A549 (cell line): ENCODE data around the gene PTPRN2. TPM values are rescaled to one million over a fixed set of nuclear protein-coding genes. Genes with fewer than 3 reads are reported as not detected.

Experiments
- ATAC-seq, 2 experiments: fragments of 200-7000 bp in 1 of 2; fragments of >200 bp in 1 of 2; cut with Nextera tagmentation in 1 of 2; cut with Tn5 transposase in 1 of 2; 3 replicates each; pipeline versions ENCODE4 v1.8.0 to v1.9.1; 2018 to 2020; ENCODE audit warnings: mild to moderate bottlenecking in 1 of 2, moderate library complexity in 1 of 2
- CTCF ChIA-PET: fragments of 300-600 bp; sonication (Branson Sonifier 250); formaldehyde crosslinking; extraction: SDS; loops from one replicate; lab custom pipeline; 2021; ENCODE audit warnings: antibody characterized with exemption, inconsistent platforms; lab: Yijun Ruan, JAX
- POLR2A ChIA-PET: fragments of 350-600 bp; formaldehyde crosslinking; extraction: SDS; loops from one replicate; lab custom pipeline; 2021; ENCODE audit warnings: antibody characterized with exemption, inconsistent platforms; lab: Yijun Ruan, JAX
- DNase-seq, 2 experiments: peaks; one replicate each; pipeline versions ENCODE4 v3.0.0 to v3.0.0-alpha.2; 2011 to 2016; ENCODE audit warnings: low read depth in 1 of 2, low spot score in 1 of 2
- FAIRE-seq: peaks from 2 replicates; lab custom pipeline; 2011; peaks lifted over from hg19 to GRCh38; lab: Jason Lieb, UNC
- H3K27ac ChIP-seq, 2 experiments: fragments of >200 bp; sonication (Bioruptor Twin); formaldehyde crosslinking; 3 replicates each; pipeline ENCODE4 v1.5.1; 2016 to 2017
- H3K4me1 ChIP-seq: fragments of >200 bp; sonication (Bioruptor Twin); formaldehyde crosslinking; 3 replicates; pipeline ENCODE4 v1.6.1; 2016
- H3K4me2 ChIP-seq: fragments of >200 bp; sonication (Bioruptor Twin); formaldehyde crosslinking; 3 replicates; pipeline ENCODE4 v1.6.1; 2016
- H3K4me3 ChIP-seq: fragments of >200 bp; sonication (Bioruptor Twin); formaldehyde crosslinking; 3 replicates; pipeline ENCODE4 v1.5.1; 2016
- H3K9me3 ChIP-seq: fragments of >200 bp; sonication (Bioruptor Twin); formaldehyde crosslinking; 3 replicates; pipeline ENCODE4 v1.6.1; 2016
- CBX8 ChIP-seq: fragments of 200-600 bp; sonication (generic); IDR thresholded peaks from 2 replicates; pipeline ENCODE4 v1.6.1; 2016
- CHD4 ChIP-seq: fragments of 200-600 bp; sonication (generic); IDR thresholded peaks from 2 replicates; pipeline ENCODE4 v1.6.1; 2016; ENCODE audit warnings: antibody characterized with exemption, mild to moderate bottlenecking, borderline replicate concordance
- EHMT2 ChIP-seq: fragments of 200-600 bp; sonication (generic); IDR thresholded peaks from 2 replicates; pipeline ENCODE4 v1.6.1; 2016; ENCODE audit warnings: antibody characterized with exemption, low read depth, mild to moderate bottlenecking, moderate library complexity
- EP300 ChIP-seq, 2 experiments: fragments of >200 bp; sonication (Bioruptor Twin); formaldehyde crosslinking; IDR thresholded peaks; 2 replicates in 1 of 2; 3 replicates in 1 of 2; pipeline ENCODE4 v1.6.1; 2016 to 2017
- ESRRA ChIP-seq: fragments of 150-350 bp; IDR thresholded peaks from 2 replicates; pipeline ENCODE4 v1.6.1; 2014; ENCODE audit warnings: mild to moderate bottlenecking, low read length, borderline replicate concordance
- FOSB ChIP-seq: fragments of 250-450 bp; sonication (Bioruptor Pico); IDR thresholded peaks from 2 replicates; pipeline ENCODE4 v1.5.0; 2020; ENCODE audit warnings: mild to moderate bottlenecking, moderate library complexity
- FOSL2 ChIP-seq, 2 experiments: fragments of 450-650 bp in 1 of 2; fragments of >200 bp in 1 of 2; sonication (Bioruptor Twin) in 1 of 2; formaldehyde crosslinking; IDR thresholded peaks; 2 replicates each; pipeline versions ENCODE4 v1.5.0 to v1.6.1; 2016 to 2020; ENCODE audit warnings: mild to moderate bottlenecking in 1 of 2, moderate library complexity in 1 of 2
- HOXA7 ChIP-seq: fragments of 250-450 bp; sonication (Bioruptor Pico); IDR thresholded peaks from 2 replicates; pipeline ENCODE4 v1.5.0; 2020; ENCODE audit warnings: mild to moderate bottlenecking, moderate library complexity
- JUN ChIP-seq, 2 experiments: fragments of >200 bp; sonication (Bioruptor Twin); formaldehyde crosslinking; IDR thresholded peaks; 2 replicates in 1 of 2; 3 replicates in 1 of 2; pipeline ENCODE4 v1.6.1; 2016 to 2017
- JUNB ChIP-seq: fragments of >200 bp; sonication (Bioruptor Twin); formaldehyde crosslinking; IDR thresholded peaks from 2 replicates; pipeline ENCODE4 v1.6.1; 2016
- MAZ ChIP-seq: fragments of 150-350 bp; IDR thresholded peaks from 2 replicates; pipeline ENCODE4 v1.6.1; 2014; ENCODE audit warnings: antibody characterized with exemption, low read depth, low read length, borderline replicate concordance
- NPAS2 ChIP-seq: fragments of 250-450 bp; sonication (Bioruptor Pico); IDR thresholded peaks from 2 replicates; pipeline ENCODE4 v1.8.0; 2022; ENCODE audit warnings: mild to moderate bottlenecking, moderate library complexity, borderline replicate concordance
- NR3C1 ChIP-seq: fragments of >200 bp; sonication (Bioruptor Twin); formaldehyde crosslinking; IDR thresholded peaks from 3 replicates; pipeline ENCODE4 v1.6.1; 2017
- PHF8 ChIP-seq: fragments of 200-600 bp; sonication (generic); IDR thresholded peaks from 2 replicates; pipeline ENCODE4 v1.6.1; 2016; ENCODE audit warnings: low read depth, mild to moderate bottlenecking, antibody characterized with exemption, moderate library complexity, borderline replicate concordance
- RAD21 ChIP-seq, 2 experiments: fragments of >200 bp in 1 of 2; sonication (Bioruptor Twin) in 1 of 2; formaldehyde crosslinking in 1 of 2; IDR thresholded peaks in 1 of 2; conservative IDR thresholded peaks in 1 of 2; 2 replicates in 1 of 2; 3 replicates in 1 of 2; pipeline ENCODE4 v1.6.1; 2012 to 2018; ENCODE audit warnings: inconsistent platforms in 1 of 2
- RCOR1 ChIP-seq: fragments of 150-350 bp; IDR thresholded peaks from 2 replicates; pipeline ENCODE4 v1.6.1; 2014; ENCODE audit warnings: antibody characterized with exemption, low read length, low read depth
- RNF2 ChIP-seq: fragments of 200-600 bp; sonication (generic); IDR thresholded peaks from 2 replicates; pipeline ENCODE4 v1.6.1; 2016; ENCODE audit warnings: low read depth, mild to moderate bottlenecking, antibody characterized with exemption, moderate library complexity, borderline replicate concordance
- ZSCAN20 ChIP-seq: fragments of 250-450 bp; sonication (Bioruptor Pico); IDR thresholded peaks from 2 replicates; pipeline ENCODE4 v1.8.0; 2022; ENCODE audit warnings: mild to moderate bottlenecking, moderate library complexity
- whole genome bisulfite sequencing: methylation state at CpG from one replicate; pipeline ENCODE4 v1.1.6; 2017; ENCODE audit errors: missing lambda C conversion rate; 5-methylcytosine and 5-hydroxymethylcytosine counted together
- polyA plus RNA-seq, 4 experiments: library from polyadenylated mRNA; depleted of rRNA in 3 of 4; stranded (reverse); fragments of >200 nt; fragmentation: RNase III in 1 of 4; extraction: RNeasy Plus Mini Kit Qiagen cat#74134 plus additional on column Dnase treatment in 1 of 4; gene quantifications; 2 replicates in 3 of 4; 3 replicates in 1 of 4; pipeline ENCODE4 v1.2.3, GENCODE V29; 2011 to 2017
- TF ChIP-seq, protein P1 (sequence below): IDR thresholded peaks from 2 replicates; pipeline ENCODE4 v1.6.1; 2012; ENCODE audit warnings: low read depth, borderline replicate concordance
- TF ChIP-seq, protein P2 (sequence below): fragments of >200 bp; sonication (Bioruptor Twin); formaldehyde crosslinking; IDR thresholded peaks from 3 replicates; pipeline ENCODE4 v1.6.1; 2016
- TF ChIP-seq, protein P3 (sequence below): fragments of 250-450 bp; sonication (Bioruptor Pico); IDR thresholded peaks from 2 replicates; pipeline ENCODE4 v1.5.0; 2020; ENCODE audit warnings: low read depth, mild to moderate bottlenecking, moderate library complexity
- TF ChIP-seq, protein P4 (sequence below): fragments of >200 bp; sonication (Bioruptor Twin); formaldehyde crosslinking; IDR thresholded peaks from 2 replicates; pipeline ENCODE4 v1.6.1; 2016
- TF ChIP-seq, protein P5 (sequence below): IDR thresholded peaks from 2 replicates; pipeline ENCODE4 v1.6.1; 2012
- TF ChIP-seq, protein P6 (sequence below): fragments of 150-350 bp; IDR thresholded peaks from 2 replicates; pipeline ENCODE4 v1.6.1; 2014; ENCODE audit warnings: low read depth, mild to moderate bottlenecking, low read length

Gene PTPRN2
- polyA plus RNA-seq, 2 of the 4 experiments (the other 2 are of a cell fraction), result 0.41 to 1.2 TPM

DNA sequence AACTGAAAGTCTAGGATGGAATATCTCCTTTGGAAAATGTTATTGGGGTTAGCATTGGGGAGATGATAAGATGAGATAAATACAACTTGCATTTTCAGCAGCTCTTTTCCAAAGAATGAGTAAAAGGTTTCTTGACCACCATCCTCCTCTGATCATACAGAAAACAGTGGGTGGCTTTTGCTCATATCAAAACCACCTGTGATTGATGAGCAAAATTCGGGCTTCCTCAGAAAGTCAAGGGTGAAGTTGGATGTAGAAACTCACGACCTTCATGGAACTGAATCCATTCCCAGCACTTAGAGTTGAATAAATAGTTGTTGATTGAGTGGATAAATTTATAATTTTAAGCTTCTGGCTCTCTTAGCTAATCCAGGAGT is 1092.5 kb downstream of the PTPRN2 start:
- no peak for TF ChIP-seq CHD4
- TF ChIP-seq, protein P1, sequence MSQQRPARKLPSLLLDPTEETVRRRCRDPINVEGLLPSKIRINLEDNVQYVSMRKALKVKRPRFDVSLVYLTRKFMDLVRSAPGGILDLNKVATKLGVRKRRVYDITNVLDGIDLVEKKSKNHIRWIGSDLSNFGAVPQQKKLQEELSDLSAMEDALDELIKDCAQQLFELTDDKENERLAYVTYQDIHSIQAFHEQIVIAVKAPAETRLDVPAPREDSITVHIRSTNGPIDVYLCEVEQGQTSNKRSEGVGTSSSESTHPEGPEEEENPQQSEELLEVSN, result no peak
- TF ChIP-seq ZSCAN20, result no peak
- no peak for TF ChIP-seq NR3C1
- TF ChIP-seq RCOR1, result no peak
- no peak for TF ChIP-seq EP300 (IDR thresholded peaks at IDR 0.05)
- TF ChIP-seq MAZ, result no peak
- no peak for TF ChIP-seq EHMT2
- TF ChIP-seq, all 56 proteins: peak for 0
- WGBS, result 20% methylated on average over 2 of the region's 2 CpGs
- Histone ChIP-seq H3K9me3 (peaks cover 7% of the 10 kb centered on the region; the same call in 2 of the 3 replicates), H3K4me2 (no peak overlapping the region), H3K4me3 (no peak overlapping the region), H3K27ac (no peak overlapping the region), H3K4me1 (peaks cover 5% of the 10 kb centered on the region)
- ATAC-seq (no peak), DNase-seq (no peak), FAIRE-seq (no peak)
- ChIA-PET POLR2A (no interaction called here), CTCF (interaction anchor here (1.2 kb wide), 1 partner anchor 109 kb away, joined by 3 read pairs; no protein-coding TSS in a partner anchor)

DNA sequence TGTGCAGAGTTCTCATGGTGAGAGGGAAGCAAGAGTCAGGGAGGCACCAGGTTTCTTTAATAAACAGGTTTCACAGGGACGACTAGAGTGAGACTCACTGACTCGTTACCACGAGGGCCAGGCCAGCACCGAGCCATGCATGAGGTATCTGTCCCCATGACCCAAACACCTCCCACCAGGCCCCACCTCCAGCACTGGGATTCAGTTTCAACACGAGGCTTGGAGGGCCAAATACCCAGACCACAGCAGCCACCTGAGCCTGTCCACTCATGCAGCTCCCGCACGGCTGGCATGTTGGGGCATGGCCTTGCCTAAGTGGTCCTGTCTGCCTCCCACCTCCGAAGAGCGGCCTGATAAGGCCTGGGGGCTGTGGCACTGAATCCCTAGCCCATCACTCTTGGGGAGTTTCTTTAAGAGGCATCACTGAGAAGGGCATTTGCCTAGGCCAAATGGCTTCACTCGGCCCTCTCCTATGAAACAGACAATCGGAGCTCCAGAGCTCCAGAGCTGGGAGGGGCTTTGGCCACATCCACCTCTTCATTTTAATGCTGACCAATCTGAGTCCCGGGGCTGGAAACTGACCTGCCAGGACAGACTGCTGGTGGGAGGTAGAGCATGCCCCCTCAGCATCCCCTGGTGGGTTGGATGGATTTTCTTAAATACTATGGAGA is 1093.0 kb downstream of the PTPRN2 start:
- 0 out of 6 replicates have a peak overlapping the region, but pooled peaks of 1 of the 2 experiments have one; percentile 11 for H3K27ac ChIP-seq
- peaks cover 8% of the 10 kb centered on the region for H3K4me1 ChIP-seq
- peaks cover 7% of the 10 kb centered on the region; the same call in 2 of the 3 replicates for H3K9me3 ChIP-seq
- FAIRE-seq (no peak), ATAC-seq (no peak)
- CTCF ChIA-PET, result interaction anchor here (1.2 kb wide), 1 partner anchor 108 kb away, joined by 3 read pairs; no protein-coding TSS in a partner anchor
- no peak for TF ChIP-seq PHF8
- TF ChIP-seq RCOR1, result no peak
- TF ChIP-seq, protein P2, sequence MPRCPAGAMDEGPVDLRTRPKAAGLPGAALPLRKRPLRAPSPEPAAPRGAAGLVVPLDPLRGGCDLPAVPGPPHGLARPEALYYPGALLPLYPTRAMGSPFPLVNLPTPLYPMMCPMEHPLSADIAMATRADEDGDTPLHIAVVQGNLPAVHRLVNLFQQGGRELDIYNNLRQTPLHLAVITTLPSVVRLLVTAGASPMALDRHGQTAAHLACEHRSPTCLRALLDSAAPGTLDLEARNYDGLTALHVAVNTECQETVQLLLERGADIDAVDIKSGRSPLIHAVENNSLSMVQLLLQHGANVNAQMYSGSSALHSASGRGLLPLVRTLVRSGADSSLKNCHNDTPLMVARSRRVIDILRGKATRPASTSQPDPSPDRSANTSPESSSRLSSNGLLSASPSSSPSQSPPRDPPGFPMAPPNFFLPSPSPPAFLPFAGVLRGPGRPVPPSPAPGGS, result no peak
- no peak for TF ChIP-seq EHMT2
- no peak for TF ChIP-seq JUN (IDR thresholded peaks at IDR 0.05)
- TF ChIP-seq, protein P3, sequence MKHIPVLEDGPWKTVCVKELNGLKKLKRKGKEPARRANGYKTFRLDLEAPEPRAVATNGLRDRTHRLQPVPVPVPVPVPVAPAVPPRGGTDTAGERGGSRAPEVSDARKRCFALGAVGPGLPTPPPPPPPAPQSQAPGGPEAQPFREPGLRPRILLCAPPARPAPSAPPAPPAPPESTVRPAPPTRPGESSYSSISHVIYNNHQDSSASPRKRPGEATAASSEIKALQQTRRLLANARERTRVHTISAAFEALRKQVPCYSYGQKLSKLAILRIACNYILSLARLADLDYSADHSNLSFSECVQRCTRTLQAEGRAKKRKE (CRISPR knock-in tag), result no peak
- TF ChIP-seq, all 56 proteins: peak for 0
- H3K4me2 ChIP-seq, result no peak overlapping the region
- DNase-seq, result no peak
- WGBS, result 75% methylated on average over 11 of the region's 12 CpGs
- POLR2A ChIA-PET, result no interaction called here
- H3K4me3 ChIP-seq, result no peak overlapping the region

DNA sequence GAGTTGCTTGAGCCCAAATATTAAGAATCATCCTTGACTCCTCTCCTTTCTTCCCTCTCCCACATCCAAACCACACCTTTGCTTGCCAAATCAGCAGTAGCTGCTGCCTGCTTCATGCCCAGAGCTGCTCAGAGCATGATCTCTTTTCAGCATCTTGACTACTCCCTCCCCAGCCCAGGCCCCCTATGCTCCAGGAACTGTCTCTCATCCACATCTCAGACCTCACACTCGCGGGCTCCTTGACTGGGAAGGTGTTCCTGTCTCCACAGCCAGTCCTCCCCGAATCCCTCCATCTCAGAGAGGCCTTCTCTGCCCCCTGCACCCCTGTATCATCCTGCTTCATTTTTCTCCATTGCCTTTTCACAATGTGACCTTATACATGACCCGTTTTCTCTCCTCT is 1093.8 kb downstream of the PTPRN2 start:
- Histone ChIP-seq H3K4me2 (no peak overlapping the region), H3K9me3 (peaks cover 7% of the 10 kb centered on the region; the same call in 2 of the 3 replicates), H3K27ac (no peak overlapping the region), H3K4me3 (no peak overlapping the region), H3K4me1 (peaks cover 10% of the 10 kb centered on the region)
- ChIA-PET POLR2A (no interaction called here), CTCF (no interaction called here)
- 71% methylated on average over 4 of the region's 4 CpGs for WGBS
- DNase-seq, result no peak
- ATAC-seq, result no peak
- FAIRE-seq, result no peak
- no peak for TF ChIP-seq FOSB (CRISPR knock-in tag)
- TF ChIP-seq, protein P4, sequence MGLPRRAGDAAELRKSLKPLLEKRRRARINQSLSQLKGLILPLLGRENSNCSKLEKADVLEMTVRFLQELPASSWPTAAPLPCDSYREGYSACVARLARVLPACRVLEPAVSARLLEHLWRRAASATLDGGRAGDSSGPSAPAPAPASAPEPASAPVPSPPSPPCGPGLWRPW, result no peak
- TF ChIP-seq, protein P5, sequence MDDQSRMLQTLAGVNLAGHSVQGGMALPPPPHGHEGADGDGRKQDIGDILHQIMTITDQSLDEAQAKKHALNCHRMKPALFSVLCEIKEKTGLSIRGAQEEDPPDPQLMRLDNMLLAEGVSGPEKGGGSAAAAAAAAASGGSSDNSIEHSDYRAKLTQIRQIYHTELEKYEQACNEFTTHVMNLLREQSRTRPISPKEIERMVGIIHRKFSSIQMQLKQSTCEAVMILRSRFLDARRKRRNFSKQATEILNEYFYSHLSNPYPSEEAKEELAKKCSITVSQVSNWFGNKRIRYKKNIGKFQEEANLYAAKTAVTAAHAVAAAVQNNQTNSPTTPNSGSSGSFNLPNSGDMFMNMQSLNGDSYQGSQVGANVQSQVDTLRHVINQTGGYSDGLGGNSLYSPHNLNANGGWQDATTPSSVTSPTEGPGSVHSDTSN, result no peak
- TF ChIP-seq, protein P6, sequence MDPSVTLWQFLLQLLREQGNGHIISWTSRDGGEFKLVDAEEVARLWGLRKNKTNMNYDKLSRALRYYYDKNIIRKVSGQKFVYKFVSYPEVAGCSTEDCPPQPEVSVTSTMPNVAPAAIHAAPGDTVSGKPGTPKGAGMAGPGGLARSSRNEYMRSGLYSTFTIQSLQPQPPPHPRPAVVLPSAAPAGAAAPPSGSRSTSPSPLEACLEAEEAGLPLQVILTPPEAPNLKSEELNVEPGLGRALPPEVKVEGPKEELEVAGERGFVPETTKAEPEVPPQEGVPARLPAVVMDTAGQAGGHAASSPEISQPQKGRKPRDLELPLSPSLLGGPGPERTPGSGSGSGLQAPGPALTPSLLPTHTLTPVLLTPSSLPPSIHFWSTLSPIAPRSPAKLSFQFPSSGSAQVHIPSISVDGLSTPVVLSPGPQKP, result no peak
- TF ChIP-seq RAD21 (conservative IDR thresholded peaks at IDR 0.05 in 1 of 2, IDR thresholded peaks at IDR 0.05 in 1 of 2), result no peak
- no peak for TF ChIP-seq HOXA7
- TF ChIP-seq JUNB, result no peak
- TF ChIP-seq CBX8, result no peak
- TF ChIP-seq, protein P1, result no peak
- no peak for TF ChIP-seq ESRRA
- no peak for TF ChIP-seq RNF2
- TF ChIP-seq FOSL2 (IDR thresholded peaks at IDR 0.05), result no peak
- no peak for TF ChIP-seq FOSL2 (CRISPR knock-in tag; IDR thresholded peaks at IDR 0.05)
- TF ChIP-seq NPAS2 (CRISPR knock-in tag), result no peak
- TF ChIP-seq, protein P2, result no peak
